Effector CD8-positive, alpha-beta T cell (primary cell): ENCODE measurements around the gene ANKRD40.
A peak's percentile ranks its signal among the peaks of the same experiment; 100 is the strongest.
"Not testable (repeated sequence)": the region's sequence is repeated elsewhere in the genome, so short reads cannot be mapped to it uniquely, and the experiment has no call there.

Source experiments
- DNase-seq: peaks from one replicate; lab custom pipeline; 2025; lab: John Stamatoyannopoulos, UW
- total RNA-seq, 4 experiments: gene quantifications; one replicate each; lab custom pipeline; 2026; lab: John Stamatoyannopoulos, UW

Gene ANKRD40
- total RNA-seq, result 65.6 to 93.1 (median 76.7) reads per million in 4 experiments

GRCh38 chr17:50707289-50708049 is at the start of gene ANKRD40:
ANKRD40 (minus strand) TSS chr17:50707914; CDS start chr17:50707654, 260 bp downstream.
- peak; percentile 79 for DNase-seq

- no peak for DNase-seq
These were observed 46.8 kb upstream of the ANKRD40 start for GRCh38 chr17:50754521-50754920.

GRCh38 chr17:50749245-50749644 is 41.5 kb upstream of the ANKRD40 start:
- no peak for DNase-seq

GRCh38 chr17:50745631-50746030 is 37.9 kb upstream of the ANKRD40 start:
- DNase-seq, result no peak

- no peak for DNase-seq
These were observed 31.4 kb upstream of the ANKRD40 start for GRCh38 chr17:50739098-50739497.

- no peak for DNase-seq
These were observed 29.5 kb upstream of the ANKRD40 start for GRCh38 chr17:50737118-50737698.

GRCh38 chr17:50735287-50735686 is 27.6 kb upstream of the ANKRD40 start:
- DNase-seq, result no peak

- DNase-seq, result no peak
These were observed 24.1 kb upstream of the ANKRD40 start for GRCh38 chr17:50731575-50732460.

GRCh38 chr17:50728881-50729765 is 21.4 kb upstream of the ANKRD40 start:
- DNase-seq, result no peak

GRCh38 chr17:50728112-50728429 is 20.4 kb upstream of the ANKRD40 start:
- no peak for DNase-seq

GRCh38 chr17:50725769-50726655 is 18.3 kb upstream of the ANKRD40 start:
- no peak for DNase-seq

GRCh38 chr17:50724622-50725021 is 16.9 kb upstream of the ANKRD40 start:
- not testable (repeated sequence) for DNase-seq

GRCh38 chr17:50722746-50723145 is 15.0 kb upstream of the ANKRD40 start:
- DNase-seq, result no peak

- no peak for DNase-seq
These were observed 13.7 kb upstream of the ANKRD40 start for GRCh38 chr17:50721194-50722010.

GRCh38 chr17:50719924-50720794 is 12.4 kb upstream of the ANKRD40 start:
- no peak for DNase-seq

GRCh38 chr17:50719144-50719923 is 11.6 kb upstream of the ANKRD40 start, which contains the start of gene LUC7L3:
LUC7L3 (plus strand) TSS chr17:50719603; CDS start chr17:50719733, 130 bp downstream.
- peak; percentile 86 for DNase-seq

- DNase-seq, result no peak
These were observed 7.8 kb upstream of the ANKRD40 start for GRCh38 chr17:50715471-50715870.

- DNase-seq, result no peak
These were observed 4.9 kb upstream of the ANKRD40 start for GRCh38 chr17:50712641-50713040.
